SK-N-SH treated with all-trans-retinoic acid at 6 μM for 48 hours (cell line): Measurements from ENCODE around the gene STK11.

Experiments used
- PATZ1 ChIP-seq: fragments of 250-450 bp; sonication (Bioruptor Pico); IDR thresholded peaks from 2 replicates; pipeline ENCODE4 v1.8.0; 2020; ENCODE audit warnings: mild to moderate bottlenecking, moderate library complexity, borderline replicate concordance
- SNAI2 ChIP-seq: fragments of 250-450 bp; sonication (Bioruptor Pico); IDR thresholded peaks from 2 replicates; pipeline ENCODE4 v1.5.0; 2020; ENCODE audit warnings: mild to moderate bottlenecking, moderate library complexity
- ZNF565 ChIP-seq: fragments of 450-650 bp; formaldehyde crosslinking; conservative IDR thresholded peaks from 2 replicates; pipeline ENCODE4 v1.5.0; 2020; ENCODE audit warnings: low read depth, mild to moderate bottlenecking, moderate library complexity
- ZNF70 ChIP-seq: fragments of 450-650 bp; formaldehyde crosslinking; IDR thresholded peaks from 2 replicates; pipeline ENCODE4 v1.5.0; 2020; ENCODE audit warnings: mild to moderate bottlenecking, moderate library complexity

DNA sequence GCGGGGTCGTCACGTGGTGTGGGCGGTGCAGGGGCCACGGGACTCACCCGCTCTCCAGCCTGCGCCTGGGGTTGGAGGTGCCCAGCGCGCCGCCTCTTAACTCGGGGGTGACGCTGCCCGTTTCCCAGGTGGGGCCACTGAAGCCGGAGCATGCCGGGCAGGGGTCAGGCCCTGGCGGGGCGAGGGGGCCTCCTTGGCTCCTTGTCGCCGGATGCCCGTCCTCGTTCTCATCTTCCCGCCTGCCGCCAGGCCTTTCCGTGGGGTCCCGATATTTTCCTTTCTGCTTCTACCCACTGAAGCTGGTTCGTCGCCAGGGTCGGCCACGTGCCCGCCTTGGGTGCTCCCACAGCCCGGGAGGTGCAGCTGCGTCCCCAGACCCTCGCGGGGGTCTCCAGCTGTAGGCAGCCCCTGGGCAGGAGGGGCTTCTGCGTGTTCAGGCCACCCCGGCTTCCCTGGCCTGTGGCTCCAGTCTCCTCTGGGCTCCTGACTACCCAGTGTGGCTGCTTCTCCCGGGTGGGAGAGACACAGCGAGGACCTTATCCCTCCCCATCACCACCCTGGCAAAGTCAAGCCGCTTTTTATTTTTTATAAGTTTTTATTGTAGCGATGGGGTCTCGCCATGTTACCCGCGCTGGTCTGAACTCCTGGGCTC, 70.5 kb downstream of the STK11 start:
- TF ChIP-seq ZNF70 (CRISPR knock-in tag) (no peak), SNAI2 (CRISPR knock-in tag) (no peak), PATZ1 (CRISPR knock-in tag) (no peak), ZNF565 (CRISPR knock-in tag) (no peak)
